SK-N-MC (cell line): Measurements from ENCODE around the gene ZCRB1.

ENCODE experiments used
- EZH2 ChIP-seq: fragments of 200-600 bp; sonication (generic); IDR thresholded peaks from one replicate; pipeline ENCODE4 v1.6.1; 2017; ENCODE audit warnings: antibody characterized with exemption
- POLR2AphosphoS5 ChIP-seq: IDR thresholded peaks from 2 replicates; pipeline ENCODE4 v1.6.1; 2012; ENCODE audit warnings: mild to moderate bottlenecking, low read depth, low read length, borderline replicate concordance

DNA sequence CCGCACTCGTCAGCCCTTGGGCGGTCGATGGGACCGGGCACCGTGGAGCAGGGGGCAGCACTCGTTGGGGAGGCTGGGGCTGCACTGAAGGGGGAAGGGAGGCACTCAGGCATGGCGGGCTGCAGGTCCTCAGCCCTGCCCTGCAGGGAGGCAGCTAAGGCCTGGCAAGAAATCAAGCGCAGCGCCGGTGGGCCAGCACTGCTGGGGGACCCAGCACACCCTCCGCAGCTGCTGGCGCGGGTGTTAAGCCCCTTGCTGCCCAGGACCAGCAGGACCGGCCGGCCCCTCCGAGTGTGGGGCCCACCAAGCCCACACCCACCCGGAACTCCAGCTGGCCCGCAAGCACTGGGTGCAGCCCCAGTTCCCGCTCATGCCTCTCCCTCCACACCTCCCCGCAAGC is 52.2 kb downstream of the ZCRB1 start:
- TF ChIP-seq EZH2 = no peak
- no peak for TF ChIP-seq POLR2AphosphoS5
